Fibroblast of lung (primary cell): Measurements from ENCODE around the gene EPC2. TPM values are rescaled to one million over a fixed set of nuclear protein-coding genes. Genes with fewer than 3 reads are reported as not detected.

ENCODE experiments used
- DNase-seq, 2 donors: peaks; one replicate each; pipeline versions ENCODE4 v3.0.0 to v3.0.0-alpha.2; 2010; ENCODE audit warnings: low read depth in 2 of 2
- H2AFZ ChIP-seq: 2 replicates; pipeline ENCODE4 v1.5.1; 2012; ENCODE audit warnings: low read length, control low read depth, inconsistent platforms
- H3K27ac ChIP-seq: 2 replicates; pipeline ENCODE4 v1.5.1; 2011; ENCODE audit warnings: low read length, control low read depth; ENCODE audit not compliant: insufficient read depth
- H3K27me3 ChIP-seq: 2 replicates; pipeline ENCODE4 v1.5.1; 2011; ENCODE audit warnings: mild to moderate bottlenecking, low read length; ENCODE audit not compliant: control insufficient read depth, insufficient read depth
- H3K36me3 ChIP-seq: 2 replicates; pipeline ENCODE4 v1.5.1; 2011; ENCODE audit warnings: low read length; ENCODE audit not compliant: control insufficient read depth, insufficient read depth
- H3K4me1 ChIP-seq: 2 replicates; pipeline ENCODE4 v1.5.1; 2011; ENCODE audit warnings: low read length; ENCODE audit not compliant: control insufficient read depth, insufficient read depth; ENCODE audit errors: extremely low read depth
- H3K4me2 ChIP-seq: 2 replicates; pipeline ENCODE4 v1.5.1; 2011; ENCODE audit warnings: low read length, control low read depth; ENCODE audit not compliant: insufficient read depth; ENCODE audit errors: extremely low read depth
- H3K4me3 ChIP-seq, 4 experiments: fragments of 200-600 bp in 1 of 4; sonication (generic) in 1 of 4; replicated peaks in 1 of 4; 2 replicates each; pipeline ENCODE4 v1.5.1; 2011 to 2016; ENCODE audit warnings: low read length in 4 of 4, low read depth in 3 of 4, mild to moderate bottlenecking in 3 of 4, control low read depth in 2 of 4, inconsistent platforms in 1 of 4, mixed read lengths in 1 of 4; ENCODE audit not compliant: insufficient read depth in 1 of 4; ENCODE audit errors: control extremely low read depth in 1 of 4
- H3K79me2 ChIP-seq: 2 replicates; pipeline ENCODE4 v1.5.1; 2012; ENCODE audit warnings: mild to moderate bottlenecking, low read length, inconsistent platforms; ENCODE audit not compliant: control insufficient read depth, insufficient read depth
- H3K9ac ChIP-seq: 2 replicates; pipeline ENCODE4 v1.5.1; 2011; ENCODE audit warnings: mild to moderate bottlenecking, low read length, control low read depth; ENCODE audit not compliant: insufficient read depth
- H3K9me3 ChIP-seq: 2 replicates; pipeline ENCODE4 v1.5.1; 2012; ENCODE audit warnings: low read depth, low read length; ENCODE audit not compliant: control insufficient read depth, insufficient read depth
- H4K20me1 ChIP-seq: 2 replicates; pipeline ENCODE4 v1.5.1; 2011; ENCODE audit warnings: low read length; ENCODE audit not compliant: control insufficient read depth, insufficient read depth; ENCODE audit errors: extremely low read depth
- CTCF ChIP-seq, 2 donors: IDR thresholded peaks in 1 of 2; conservative IDR thresholded peaks in 1 of 2; 1 replicate in 1 of 2; 2 replicates in 1 of 2; pipeline ENCODE4 v1.5.1; 2011 to 2012; ENCODE audit warnings: low read length in 2 of 2, control low read depth in 1 of 2, inconsistent platforms in 1 of 2, low read depth in 1 of 2, mild to moderate bottlenecking in 1 of 2
- EZH2 ChIP-seq: IDR thresholded peaks from 2 replicates; pipeline ENCODE4 v1.5.1; 2012; ENCODE audit warnings: low read length, control low read depth, mild to moderate bottlenecking; ENCODE audit errors: missing control alignments
- polyA plus RNA-seq, 2 donors: library from polyadenylated mRNA; depleted of rRNA in 1 of 2; stranded (reverse) in 1 of 2; unstranded in 1 of 2; fragments of >200 nt; gene quantifications; 2 replicates each; pipeline ENCODE4 v1.2.1, GENCODE V29; 2011 to 2012; ENCODE audit warnings: missing spikeins in 1 of 2
- total RNA-seq: library from RNA; depleted of rRNA; stranded (reverse); fragments of >200 nt; gene quantifications from 2 replicates; pipeline ENCODE4 v1.2.1, GENCODE V29; 2014

EPC2 gene
- total and polyA plus RNA-seq, 2 donors (not counting 1 experiment from before 2014, with no cell fraction given): 19.6 to 22.8 TPM

- Histone ChIP-seq H2AFZ (no peak overlapping the region), H3K4me2 (no peak overlapping the region), H3K4me1 (peaks cover 3% of the 10 kb centered on the region), H3K9ac (no peak overlapping the region), H3K36me3 (no peaks in the 10 kb centered on the region), H3K27me3 (peaks cover 4% of the 10 kb centered on the region), H3K9me3 (no peaks in the 10 kb centered on the region), H3K4me3 (no peak overlapping the region), H3K79me2 (peaks cover 19% of the 10 kb centered on the region), H4K20me1 (no peaks in the 10 kb centered on the region), H3K27ac (no peak overlapping the region)
- DNase-seq: no peak
- no peak for TF ChIP-seq EZH2
These were observed 2.3 kb upstream of the EPC2 start for GRCh38 chr2:148642112-148642744.

GRCh38 chr2:148642891-148643416 is 1.6 kb upstream of the EPC2 start:
- DNase-seq: peak; percentile 65 to 94
- H3K27ac ChIP-seq: no peak overlapping the region

GRCh38 chr2:148643421-148643820 is 1.1 kb upstream of the EPC2 start:
- no peak for DNase-seq
- peaks cover 3% of the 10 kb centered on the region for H3K4me1 ChIP-seq
- no peak overlapping the region for H2AFZ ChIP-seq
- H3K4me2 ChIP-seq: peak overlapping the region; percentile 82
- no peaks in the 10 kb centered on the region for H4K20me1 ChIP-seq
- peaks cover 4% of the 10 kb centered on the region for H3K27me3 ChIP-seq
- H3K36me3 ChIP-seq: no peaks in the 10 kb centered on the region
- H3K27ac ChIP-seq: no peak overlapping the region
- H3K9ac ChIP-seq: no peak overlapping the region
- H3K9me3 ChIP-seq: no peaks in the 10 kb centered on the region
- H3K4me3 ChIP-seq: peak overlapping the region in 1 of 4 experiments; percentile 87
- TF ChIP-seq CTCF (conservative IDR thresholded peaks at IDR 0.05 in 1 of 2, IDR thresholded peaks at IDR 0.05 in 1 of 2; ENCODE audit: low read depth in 1 of 2, low read length in 2 of 2): no peak
- TF ChIP-seq EZH2: no peak
- H3K79me2 ChIP-seq: peaks cover 31% of the 10 kb centered on the region

More at GRCh38 chr2:148642891-148643416, 1.6 kb upstream of the EPC2 start:
- Histone ChIP-seq H3K79me2 (peaks cover 27% of the 10 kb centered on the region), H3K4me2 (no peak overlapping the region), H2AFZ (no peak overlapping the region), H3K36me3 (no peaks in the 10 kb centered on the region), H3K9ac (no peak overlapping the region), H3K4me1 (peaks cover 3% of the 10 kb centered on the region), H3K4me3 (peak overlapping the region in 1 of 4 experiments; percentile 87), H3K27me3 (peaks cover 4% of the 10 kb centered on the region), H3K9me3 (no peaks in the 10 kb centered on the region), H4K20me1 (no peaks in the 10 kb centered on the region)
- TF ChIP-seq CTCF (conservative IDR thresholded peaks at IDR 0.05 in 1 of 2, IDR thresholded peaks at IDR 0.05 in 1 of 2; ENCODE audit: low read depth in 1 of 2, low read length in 2 of 2) (no peak), EZH2 (no peak)
